Mesendoderm (in vitro differentiated cells): ENCODE results near the gene OR8S1.

ENCODE experiments used
- DNase-seq: peaks from one replicate; pipeline ENCODE4 v3.0.0; 2013
- H2AK5ac ChIP-seq: 2 replicates; pipeline ENCODE4 v1.6.1; 2013; ENCODE audit warnings: low read length, inconsistent platforms
- H2BK120ac ChIP-seq: 2 replicates; pipeline ENCODE4 v1.6.1; 2013; ENCODE audit warnings: low read depth, mild to moderate bottlenecking, low read length, moderate library complexity, mixed read lengths
- H2BK15ac ChIP-seq: replicated peaks from 2 replicates; pipeline ENCODE4 v1.6.1; 2013; ENCODE audit warnings: low read depth, mild to moderate bottlenecking, moderate library complexity
- H2BK5ac ChIP-seq: 2 replicates; pipeline ENCODE4 v1.6.1; 2013; ENCODE audit warnings: low read length, inconsistent platforms
- H3K18ac ChIP-seq: 2 replicates; pipeline ENCODE4 v1.6.1; 2013; ENCODE audit warnings: mild to moderate bottlenecking, low read length, mixed read lengths
- H3K23ac ChIP-seq: one replicate; pipeline ENCODE4 v1.6.1; 2013; ENCODE audit warnings: low read length
- H3K27ac ChIP-seq: 2 replicates; pipeline ENCODE4 v1.5.1; 2013; ENCODE audit warnings: low read depth, mild to moderate bottlenecking, inconsistent platforms, low read length, moderate library complexity
- H3K27me3 ChIP-seq: 2 replicates; pipeline ENCODE4 v1.6.1; 2013; ENCODE audit warnings: low read length, control low read depth, mild to moderate bottlenecking, inconsistent platforms; ENCODE audit not compliant: insufficient read depth, poor library complexity
- H3K36me3 ChIP-seq: 2 replicates; pipeline ENCODE4 v1.6.1; 2013; ENCODE audit warnings: low read length, inconsistent platforms; ENCODE audit not compliant: control insufficient read depth, insufficient read depth
- H3K4ac ChIP-seq: one replicate; pipeline ENCODE4 v1.6.1; 2013; ENCODE audit warnings: low read depth, mild to moderate bottlenecking, low read length, moderate library complexity
- H3K4me1 ChIP-seq: 2 replicates; pipeline ENCODE4 v1.6.1; 2013; ENCODE audit warnings: low read depth, low read length, inconsistent platforms; ENCODE audit not compliant: control insufficient read depth
- H3K4me2 ChIP-seq: 2 replicates; pipeline ENCODE4 v1.6.1; 2013; ENCODE audit warnings: low read length
- H3K4me3 ChIP-seq: 2 replicates; pipeline ENCODE4 v1.5.1; 2013; ENCODE audit warnings: mild to moderate bottlenecking, low read length
- H3K56ac ChIP-seq: one replicate; pipeline ENCODE4 v1.6.1; 2013; ENCODE audit warnings: low read length
- H3K79me1 ChIP-seq: 2 replicates; pipeline ENCODE4 v1.6.1; 2013; ENCODE audit warnings: low read length, inconsistent platforms
- H3K79me2 ChIP-seq: 2 replicates; pipeline ENCODE4 v1.6.1; 2013; ENCODE audit warnings: mild to moderate bottlenecking, low read length; ENCODE audit not compliant: control insufficient read depth, insufficient read depth
- H3K9ac ChIP-seq: 2 replicates; pipeline ENCODE4 v1.6.1; 2013; ENCODE audit warnings: low read length, inconsistent platforms
- H4K5ac ChIP-seq: one replicate; pipeline ENCODE4 v1.6.1; 2013; ENCODE audit warnings: low read length
- H4K8ac ChIP-seq: one replicate; pipeline ENCODE4 v1.6.1; 2013; ENCODE audit warnings: low read depth, mild to moderate bottlenecking, control low read depth, low read length, moderate library complexity
- WGBS: extraction: QIAGEN DNeasy Blood & Tissue Kit; methylation state at CpG from one replicate; pipeline ENCODE4 v1.1.7; 2013; ENCODE audit warnings: low lambda C conversion rate, missing lambda C conversion rate; ENCODE audit not compliant: insufficient coverage; ENCODE audit errors: extremely low coverage; 5-methylcytosine and 5-hydroxymethylcytosine counted together

OR8S1 gene

GRCh38 chr12:48567731-48568130 is 42.3 kb downstream of the OR8S1 start:
- no peaks in the 10 kb centered on the region for H3K79me1 ChIP-seq
- no peak overlapping the region for H3K4ac ChIP-seq
- H2BK15ac ChIP-seq = no peak overlapping the region
- no peak overlapping the region for H4K8ac ChIP-seq
- H3K79me2 ChIP-seq = no peaks in the 10 kb centered on the region
- no CpG with 5 or more reads among the region's 4 CpGs for whole genome bisulfite sequencing
- no peak overlapping the region for H2AK5ac ChIP-seq
- H3K18ac ChIP-seq = no peak overlapping the region
- no peak overlapping the region for H3K56ac ChIP-seq
- no peak overlapping the region for H4K5ac ChIP-seq
- DNase-seq = no peak
- no peak overlapping the region for H3K23ac ChIP-seq
- H2BK5ac ChIP-seq = no peak overlapping the region
- no peak overlapping the region for H2BK120ac ChIP-seq
- no peak overlapping the region for H3K4me3 ChIP-seq
- H3K27ac ChIP-seq = no peak overlapping the region
- no peaks in the 10 kb centered on the region for H3K4me1 ChIP-seq
- H3K4me2 ChIP-seq = no peak overlapping the region
- H3K27me3 ChIP-seq = no peaks in the 10 kb centered on the region
- no peaks in the 10 kb centered on the region for H3K36me3 ChIP-seq
- no peak overlapping the region for H3K9ac ChIP-seq

- Histone ChIP-seq H2AK5ac (no peak within 1 kb of the TSS), H3K9ac (no peak within 1 kb of the TSS), H3K27ac (no peak within 1 kb of the TSS), H2BK5ac (no peak within 1 kb of the TSS), H3K23ac (no peak within 1 kb of the TSS), H4K5ac (no peak within 1 kb of the TSS), H2BK120ac (no peak within 1 kb of the TSS), H2BK15ac (no peak within 1 kb of the TSS), H3K4me2 (no peak within 1 kb of the TSS), H3K4me1 (no peaks in the 10 kb centered on the region), H3K4ac (no peak within 1 kb of the TSS), H3K18ac (no peak within 1 kb of the TSS), H3K27me3 (no peaks in the 10 kb centered on the region), H3K36me3 (no peaks in the 10 kb centered on the region), H4K8ac (no peak within 1 kb of the TSS), H3K4me3 (no peak within 1 kb of the TSS), H3K56ac (no peak within 1 kb of the TSS), H3K79me2 (no peaks in the 10 kb centered on the region), H3K79me1 (no peaks in the 10 kb centered on the region)
- no peak for DNase-seq
- WGBS = no CpG with 5 or more reads among the region's 1 CpG
These were observed 44.5 kb downstream of the OR8S1 start, which contains the start of gene LALBA for GRCh38 chr12:48569946-48570345. TSS of gene LALBA (minus strand) at chr12:48570046. CDS start at chr12:48570020, 26 bp downstream.

- H3K79me2 ChIP-seq = no peaks in the 10 kb centered on the region
- H3K23ac ChIP-seq = no peak overlapping the region
- no peak overlapping the region for H2AK5ac ChIP-seq
- H3K27ac ChIP-seq = no peak overlapping the region
- H2BK15ac ChIP-seq = no peak overlapping the region
- H3K27me3 ChIP-seq = no peaks in the 10 kb centered on the region
- H4K5ac ChIP-seq = no peak overlapping the region
- no peak overlapping the region for H3K4ac ChIP-seq
- no peaks in the 10 kb centered on the region for H3K36me3 ChIP-seq
- H3K9ac ChIP-seq = no peak overlapping the region
- no peak overlapping the region for H2BK120ac ChIP-seq
- no peak overlapping the region for H4K8ac ChIP-seq
- no peak overlapping the region for H3K4me3 ChIP-seq
- no peaks in the 10 kb centered on the region for H3K4me1 ChIP-seq
- no peak overlapping the region for H3K56ac ChIP-seq
- H2BK5ac ChIP-seq = no peak overlapping the region
- H3K18ac ChIP-seq = no peak overlapping the region
- no peak overlapping the region for H3K4me2 ChIP-seq
- no CpG with 5 or more reads among the region's 5 CpGs for WGBS
- DNase-seq = no peak
- H3K79me1 ChIP-seq = no peaks in the 10 kb centered on the region
These were observed 46.9 kb downstream of the OR8S1 start for GRCh38 chr12:48572326-48572725.
